GM04503 (cell line): ENCODE data around the gene ADAMTS9.

Source experiments
- DNase-seq: peaks from one replicate; pipeline ENCODE4 v3.0.0-alpha.2; 2012; ENCODE audit warnings: low read depth

ADAMTS9 gene

GRCh38 chr3:64620020-64620419, 67.8 kb downstream of the ADAMTS9 start:
- no peak for DNase-seq

- no peak for DNase-seq
Measured at GRCh38 chr3:64619216-64619615, 68.6 kb downstream of the ADAMTS9 start.

GRCh38 chr3:64617610-64618009, 70.2 kb downstream of the ADAMTS9 start:
- no peak for DNase-seq

GRCh38 chr3:64616953-64617352, 70.8 kb downstream of the ADAMTS9 start:
- no peak for DNase-seq

GRCh38 chr3:64612916-64613526, 74.8 kb downstream of the ADAMTS9 start:
- DNase-seq = no peak

- no peak for DNase-seq
Measured at GRCh38 chr3:64612082-64612860, 75.5 kb downstream of the ADAMTS9 start.

GRCh38 chr3:64608741-64609140, 79.1 kb downstream of the ADAMTS9 start:
- DNase-seq = no peak

GRCh38 chr3:64607032-64607551, 80.7 kb downstream of the ADAMTS9 start:
- DNase-seq = no peak

GRCh38 chr3:64604313-64604712, 83.5 kb downstream of the ADAMTS9 start:
- DNase-seq = no peak

- DNase-seq = no peak
Measured at GRCh38 chr3:64601824-64602223, 86.0 kb downstream of the ADAMTS9 start.

GRCh38 chr3:64600246-64600950, 87.4 kb downstream of the ADAMTS9 start:
- no peak for DNase-seq

- DNase-seq = no peak
Measured at GRCh38 chr3:64599651-64600050, 88.1 kb downstream of the ADAMTS9 start.

GRCh38 chr3:64595253-64595694, 92.5 kb downstream of the ADAMTS9 start:
- DNase-seq = peak; percentile 63

- DNase-seq = no peak
Measured at GRCh38 chr3:64594134-64594533, 93.7 kb downstream of the ADAMTS9 start.

- DNase-seq = no peak
Measured at GRCh38 chr3:64593350-64593749, 94.5 kb downstream of the ADAMTS9 start.

- no peak for DNase-seq
Measured at GRCh38 chr3:64591615-64592014, 96.2 kb downstream of the ADAMTS9 start.

- no peak for DNase-seq
Measured at GRCh38 chr3:64588380-64588779, 99.4 kb downstream of the ADAMTS9 start.

- no peak for DNase-seq
Measured at GRCh38 chr3:64586952-64587351, 100.8 kb downstream of the ADAMTS9 start.

GRCh38 chr3:64584179-64584578, 103.6 kb downstream of the ADAMTS9 start:
- no peak for DNase-seq

GRCh38 chr3:64578797-64579196, 109.0 kb downstream of the ADAMTS9 start:
- DNase-seq = no peak

- DNase-seq = no peak
Measured at GRCh38 chr3:64578062-64578770, 109.6 kb downstream of the ADAMTS9 start.

GRCh38 chr3:64576211-64576775, 111.5 kb downstream of the ADAMTS9 start:
- no peak for DNase-seq
